Panc1 (cell line): ENCODE measurements around the gene TAOK1.

Experiments
- CTCF ChIP-seq: fragments of 450-650 bp; IDR thresholded peaks from 2 replicates; pipeline ENCODE4 v1.5.1; 2017; ENCODE audit warnings: mild to moderate bottlenecking
- TF ChIP-seq, protein P1 (sequence below), 2 experiments: IDR thresholded peaks; 2 replicates each; pipeline ENCODE4 v1.6.1; 2011 to 2012; ENCODE audit warnings: low read depth in 2 of 2, control low read depth in 1 of 2, low read length in 1 of 2, mild to moderate bottlenecking in 1 of 2, moderate library complexity in 1 of 2; ENCODE audit not compliant: insufficient read depth in 1 of 2

DNA sequence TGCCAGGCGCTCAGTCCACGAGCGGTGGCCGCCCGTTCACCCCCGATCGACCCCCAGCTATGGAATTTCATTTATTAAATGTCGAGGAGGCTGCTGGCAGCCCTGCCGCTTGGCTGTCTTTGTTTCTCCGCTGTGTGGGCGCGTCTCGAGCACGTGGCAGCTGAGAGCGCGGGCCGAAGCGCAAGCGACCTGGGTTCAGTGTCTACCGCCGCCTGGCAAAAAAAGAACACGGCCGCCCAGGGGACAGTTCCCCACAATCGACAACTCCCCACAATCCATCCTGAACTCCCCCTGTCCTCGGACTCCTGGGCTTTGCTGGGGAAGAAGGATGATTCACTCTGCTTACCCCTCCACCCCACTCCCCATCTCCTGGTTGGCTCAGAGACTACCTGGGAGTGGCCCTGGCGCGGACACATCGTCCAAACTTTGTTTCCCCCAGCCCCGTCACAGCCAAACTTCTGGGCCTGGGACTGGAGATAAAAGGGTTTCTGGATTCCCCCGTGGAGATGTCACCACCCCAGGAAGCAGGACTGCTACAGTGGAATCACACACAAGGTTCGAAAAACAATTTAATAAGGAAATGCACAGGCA is 201.1 kb downstream of the TAOK1 start:
- TF ChIP-seq CTCF = no peak
- TF ChIP-seq, protein P1, sequence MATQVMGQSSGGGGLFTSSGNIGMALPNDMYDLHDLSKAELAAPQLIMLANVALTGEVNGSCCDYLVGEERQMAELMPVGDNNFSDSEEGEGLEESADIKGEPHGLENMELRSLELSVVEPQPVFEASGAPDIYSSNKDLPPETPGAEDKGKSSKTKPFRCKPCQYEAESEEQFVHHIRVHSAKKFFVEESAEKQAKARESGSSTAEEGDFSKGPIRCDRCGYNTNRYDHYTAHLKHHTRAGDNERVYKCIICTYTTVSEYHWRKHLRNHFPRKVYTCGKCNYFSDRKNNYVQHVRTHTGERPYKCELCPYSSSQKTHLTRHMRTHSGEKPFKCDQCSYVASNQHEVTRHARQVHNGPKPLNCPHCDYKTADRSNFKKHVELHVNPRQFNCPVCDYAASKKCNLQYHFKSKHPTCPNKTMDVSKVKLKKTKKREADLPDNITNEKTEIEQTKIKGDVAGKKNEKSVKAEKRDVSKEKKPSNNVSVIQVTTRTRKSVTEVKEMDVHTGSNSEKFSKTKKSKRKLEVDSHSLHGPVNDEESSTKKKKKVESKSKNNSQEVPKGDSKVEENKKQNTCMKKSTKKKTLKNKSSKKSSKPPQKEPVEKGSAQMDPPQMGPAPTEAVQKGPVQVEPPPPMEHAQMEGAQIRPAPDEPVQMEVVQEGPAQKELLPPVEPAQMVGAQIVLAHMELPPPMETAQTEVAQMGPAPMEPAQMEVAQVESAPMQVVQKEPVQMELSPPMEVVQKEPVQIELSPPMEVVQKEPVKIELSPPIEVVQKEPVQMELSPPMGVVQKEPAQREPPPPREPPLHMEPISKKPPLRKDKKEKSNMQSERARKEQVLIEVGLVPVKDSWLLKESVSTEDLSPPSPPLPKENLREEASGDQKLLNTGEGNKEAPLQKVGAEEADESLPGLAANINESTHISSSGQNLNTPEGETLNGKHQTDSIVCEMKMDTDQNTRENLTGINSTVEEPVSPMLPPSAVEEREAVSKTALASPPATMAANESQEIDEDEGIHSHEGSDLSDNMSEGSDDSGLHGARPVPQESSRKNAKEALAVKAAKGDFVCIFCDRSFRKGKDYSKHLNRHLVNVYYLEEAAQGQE (IDR thresholded peaks at IDR 0.05; ENCODE audit: insufficient read depth in 1 of 2, low read depth in 2 of 2, low read length in 1 of 2) = no peak
